ENCODE results near the gene NPC1L1.

Gene NPC1L1

GRCh38 chr7:44561962-44562621 lies 21.0 kb upstream of the NPC1L1 start:
- H2BK5ac ChIP-seq (ENCODE audit: low read depth, low read length, poor library complexity): no peak overlapping the region
- H4K12ac ChIP-seq (ENCODE audit: low read depth, low read length): no peak overlapping the region
- H3K79me2 ChIP-seq (ENCODE audit: control insufficient read depth, insufficient read depth, low read length, poor library complexity): no peaks in the 10 kb centered on the region

DNA sequence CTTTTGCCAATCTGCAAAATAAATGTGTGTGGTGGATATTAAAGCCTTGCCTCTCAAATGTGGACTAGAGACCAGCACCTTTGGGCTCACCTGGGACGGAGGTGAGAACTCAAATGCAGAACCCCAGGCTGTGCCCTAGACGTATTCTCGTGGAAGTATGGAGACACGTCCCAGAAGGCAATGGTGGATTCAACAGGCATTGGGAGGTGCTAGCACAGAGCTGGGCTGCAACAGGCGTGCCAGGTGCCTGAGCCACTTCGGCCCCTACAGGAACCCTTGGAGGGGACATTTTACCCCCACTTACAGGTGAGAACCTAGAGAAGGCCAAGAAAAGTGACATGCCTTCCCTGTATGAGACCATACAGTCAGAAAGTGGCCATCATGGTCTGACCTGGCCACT lies 20.4 kb upstream of the NPC1L1 start:
- H3K27me3 ChIP-seq (ENCODE audit: insufficient read depth, low read length): no peaks in the 10 kb centered on the region
- H3K27ac ChIP-seq (ENCODE audit: low read depth, low read length): no peak overlapping the region
- H3K9ac ChIP-seq (ENCODE audit: low read length): no peak overlapping the region
- peaks cover 26 to 29% of the 10 kb centered on the region in 2 experiments for H3K36me3 ChIP-seq (ENCODE audit: control insufficient read depth in 1 of 2, insufficient read depth in 2 of 2, low read length in 2 of 2)
- H3K4me1 ChIP-seq (ENCODE audit: control insufficient read depth in 1 of 2, insufficient read depth in 2 of 2, low read length in 2 of 2): no peaks in the 10 kb centered on the region
- H2AFZ ChIP-seq (ENCODE audit: insufficient read depth, low read length, poor library complexity): no peak overlapping the region
- H3K4me2 ChIP-seq (ENCODE audit: low read length): no peak overlapping the region
- no peaks in the 10 kb centered on the region for H3K9me3 ChIP-seq (ENCODE audit: insufficient read depth, low read depth, low read length)
- H3K79me1 ChIP-seq (ENCODE audit: low read length): no peaks in the 10 kb centered on the region
- H3K23ac ChIP-seq (ENCODE audit: low read length): no peak overlapping the region
- no peak overlapping the region for H3K4me3 ChIP-seq (ENCODE audit: low read depth, low read length)
- no peak overlapping the region for H2BK120ac ChIP-seq (ENCODE audit: insufficient read depth, low read length, poor library complexity)
- no CpG with 5 or more reads among the region's 6 CpGs for WGBS (ENCODE audit: extremely low coverage, insufficient coverage, insufficient read length)
- H2AK5ac ChIP-seq (ENCODE audit: low read length): no peak overlapping the region
- H3K4ac ChIP-seq (ENCODE audit: low read depth, low read length): no peak overlapping the region
- no peak overlapping the region for H4K8ac ChIP-seq (ENCODE audit: low read depth, low read length)
- no peak for DNase-seq
- H2BK12ac ChIP-seq (ENCODE audit: low read length): no peak overlapping the region
- no peak overlapping the region for H4K12ac ChIP-seq (ENCODE audit: low read depth, low read length)
- no peak overlapping the region for H3K18ac ChIP-seq (ENCODE audit: low read length)
- no peak overlapping the region for H2BK5ac ChIP-seq (ENCODE audit: low read depth, low read length, poor library complexity)
- no peaks in the 10 kb centered on the region for H3K79me2 ChIP-seq (ENCODE audit: control insufficient read depth, insufficient read depth, low read length, poor library complexity)
- no peak overlapping the region for H4K91ac ChIP-seq (ENCODE audit: low read depth, low read length)
- no peak overlapping the region for H3K14ac ChIP-seq (ENCODE audit: low read length)

More at GRCh38 chr7:44561962-44562621, 21.0 kb upstream of the NPC1L1 start:
- H3K79me1 ChIP-seq (ENCODE audit: low read length): no peaks in the 10 kb centered on the region
- no peak overlapping the region for H2AK5ac ChIP-seq (ENCODE audit: low read length)
- H3K27me3 ChIP-seq (ENCODE audit: insufficient read depth, low read length): no peaks in the 10 kb centered on the region
- H3K4me1 ChIP-seq (ENCODE audit: control insufficient read depth in 1 of 2, insufficient read depth in 2 of 2, low read length in 2 of 2): no peaks in the 10 kb centered on the region
- no peak overlapping the region for H3K4ac ChIP-seq (ENCODE audit: low read depth, low read length)
- H2AFZ ChIP-seq (ENCODE audit: insufficient read depth, low read length, poor library complexity): no peak overlapping the region
- no peak overlapping the region for H3K4me3 ChIP-seq (ENCODE audit: low read depth, low read length)
- no peak overlapping the region for H3K4me2 ChIP-seq (ENCODE audit: low read length)
- H3K23ac ChIP-seq (ENCODE audit: low read length): no peak overlapping the region
- H3K36me3 ChIP-seq (ENCODE audit: control insufficient read depth in 1 of 2, insufficient read depth in 2 of 2, low read length in 2 of 2): peaks cover 31 to 35% of the 10 kb centered on the region in 2 experiments
- no CpG with 5 or more reads among the region's 7 CpGs for WGBS (ENCODE audit: extremely low coverage, insufficient coverage, insufficient read length)
- no peak overlapping the region for H3K18ac ChIP-seq (ENCODE audit: low read length)
- no peaks in the 10 kb centered on the region for H3K9me3 ChIP-seq (ENCODE audit: insufficient read depth, low read depth, low read length)
- H4K91ac ChIP-seq (ENCODE audit: low read depth, low read length): no peak overlapping the region
- H2BK120ac ChIP-seq (ENCODE audit: insufficient read depth, low read length, poor library complexity): no peak overlapping the region
- peak; percentile 52 to 84 for DNase-seq
- H3K27ac ChIP-seq (ENCODE audit: low read depth, low read length): no peak overlapping the region
- H3K14ac ChIP-seq (ENCODE audit: low read length): no peak overlapping the region
- no peak overlapping the region for H2BK12ac ChIP-seq (ENCODE audit: low read length)
- no peak overlapping the region for H4K8ac ChIP-seq (ENCODE audit: low read depth, low read length)
- H3K9ac ChIP-seq (ENCODE audit: low read length): no peak overlapping the region

GRCh38 chr7:44559485-44559884 lies 18.4 kb upstream of the NPC1L1 start:
- Histone ChIP-seq H3K4me3 (ENCODE audit: low read depth, low read length) (no peak overlapping the region), H4K8ac (ENCODE audit: low read depth, low read length) (no peak overlapping the region), H3K27me3 (ENCODE audit: insufficient read depth, low read length) (no peaks in the 10 kb centered on the region), H3K9ac (ENCODE audit: low read length) (no peak overlapping the region), H3K27ac (ENCODE audit: low read depth, low read length) (no peak overlapping the region), H3K9me3 (ENCODE audit: insufficient read depth, low read depth, low read length) (no peaks in the 10 kb centered on the region), H3K23ac (ENCODE audit: low read length) (no peak overlapping the region), H3K79me1 (ENCODE audit: low read length) (no peaks in the 10 kb centered on the region), H3K4ac (ENCODE audit: low read depth, low read length) (no peak overlapping the region), H3K79me2 (ENCODE audit: control insufficient read depth, insufficient read depth, low read length, poor library complexity) (no peaks in the 10 kb centered on the region), H4K91ac (ENCODE audit: low read depth, low read length) (no peak overlapping the region), H2AK5ac (ENCODE audit: low read length) (no peak overlapping the region), H2AFZ (ENCODE audit: insufficient read depth, low read length, poor library complexity) (no peak overlapping the region), H3K14ac (ENCODE audit: low read length) (no peak overlapping the region), H3K36me3 (ENCODE audit: control insufficient read depth in 1 of 2, insufficient read depth in 2 of 2, low read length in 2 of 2) (peaks cover 7 to 11% of the 10 kb centered on the region in 2 experiments), H2BK120ac (ENCODE audit: insufficient read depth, low read length, poor library complexity) (no peak overlapping the region), H2BK12ac (ENCODE audit: low read length) (no peak overlapping the region), H3K18ac (ENCODE audit: low read length) (no peak overlapping the region), H2BK5ac (ENCODE audit: low read depth, low read length, poor library complexity) (no peak overlapping the region), H3K4me2 (ENCODE audit: low read length) (no peak overlapping the region), H3K4me1 (ENCODE audit: control insufficient read depth in 1 of 2, insufficient read depth in 2 of 2, low read length in 2 of 2) (no peaks in the 10 kb centered on the region), H4K12ac (ENCODE audit: low read depth, low read length) (no peak overlapping the region)
- WGBS (ENCODE audit: extremely low coverage, insufficient coverage, insufficient read length): no CpG with 5 or more reads among the region's 4 CpGs
- DNase-seq: no peak

- no peak overlapping the region for H3K9ac ChIP-seq (ENCODE audit: low read length)
- DNase-seq: no peak
- H2BK5ac ChIP-seq (ENCODE audit: low read depth, low read length, poor library complexity): no peak overlapping the region
- H3K9me3 ChIP-seq (ENCODE audit: insufficient read depth, low read depth, low read length): no peaks in the 10 kb centered on the region
- no peaks in the 10 kb centered on the region for H3K4me1 ChIP-seq (ENCODE audit: control insufficient read depth in 1 of 2, insufficient read depth in 2 of 2, low read length in 2 of 2)
- H3K4me3 ChIP-seq (ENCODE audit: low read depth, low read length): no peak overlapping the region
- no peak overlapping the region for H2BK12ac ChIP-seq (ENCODE audit: low read length)
- no peak overlapping the region for H2AK5ac ChIP-seq (ENCODE audit: low read length)
- H4K12ac ChIP-seq (ENCODE audit: low read depth, low read length): no peak overlapping the region
- H3K79me2 ChIP-seq (ENCODE audit: control insufficient read depth, insufficient read depth, low read length, poor library complexity): no peaks in the 10 kb centered on the region
- H3K4me2 ChIP-seq (ENCODE audit: low read length): no peak overlapping the region
- no peak overlapping the region for H3K18ac ChIP-seq (ENCODE audit: low read length)
- no peak overlapping the region for H4K8ac ChIP-seq (ENCODE audit: low read depth, low read length)
- no peak overlapping the region for H4K91ac ChIP-seq (ENCODE audit: low read depth, low read length)
- no peaks in the 10 kb centered on the region for H3K79me1 ChIP-seq (ENCODE audit: low read length)
- H3K14ac ChIP-seq (ENCODE audit: low read length): no peak overlapping the region
- no peak overlapping the region for H3K27ac ChIP-seq (ENCODE audit: low read depth, low read length)
- H3K23ac ChIP-seq (ENCODE audit: low read length): no peak overlapping the region
- H2AFZ ChIP-seq (ENCODE audit: insufficient read depth, low read length, poor library complexity): no peak overlapping the region
- no CpG with 5 or more reads among the region's 2 CpGs for WGBS (ENCODE audit: extremely low coverage, insufficient coverage, insufficient read length)
- no peaks in the 10 kb centered on the region for H3K27me3 ChIP-seq (ENCODE audit: insufficient read depth, low read length)
- no peak overlapping the region for H2BK120ac ChIP-seq (ENCODE audit: insufficient read depth, low read length, poor library complexity)
- no peaks in the 10 kb centered on the region for H3K36me3 ChIP-seq (ENCODE audit: control insufficient read depth in 1 of 2, insufficient read depth in 2 of 2, low read length in 2 of 2)
- H3K4ac ChIP-seq (ENCODE audit: low read depth, low read length): no peak overlapping the region
Observed at GRCh38 chr7:44557485-44557884, 16.4 kb upstream of the NPC1L1 start.

Measured in trophoblast cell (in vitro differentiated cells and primary cell).